IMR-90 (cell line): Measurements from ENCODE around the gene TIPARP. TPM values are rescaled to one million over a fixed set of nuclear protein-coding genes. Genes with fewer than 3 reads are reported as not detected.

Source experiments
- ATAC-seq: fragments of 200-7000 bp; cut with Tn5 transposase; 2 replicates; pipeline ENCODE4 v1.9.1; 2020; ENCODE audit warnings: low read depth, mild to moderate bottlenecking, moderate library complexity
- BruUV-seq: library from RNA; stranded (reverse); fragments of 400-500 nt; replicated peaks from 2 replicates; lab custom pipeline; 2021; lab: Mats Ljungman, UMichigan
- CTCF ChIA-PET: fragments of 300-600 bp; formaldehyde crosslinking; extraction: SDS; loops from one replicate; lab custom pipeline; 2021; ENCODE audit warnings: antibody characterized with exemption; lab: Yijun Ruan, JAX
- POLR2A ChIA-PET: fragments of 300-600 bp; sonication (Branson Sonifier 250); formaldehyde crosslinking; loops from one replicate; lab custom pipeline; 2022; ENCODE audit warnings: antibody characterized with exemption; ENCODE audit not compliant: unreplicated experiment; lab: Charles Lee
- DNase-seq: peaks from one replicate; pipeline ENCODE4 v3.0.0; 2013
- H2AFZ ChIP-seq: replicated peaks from 2 replicates; pipeline ENCODE3; 2013; ENCODE audit warnings: low read length, mild to moderate bottlenecking; ENCODE audit not compliant: poor library complexity
- H2AK5ac ChIP-seq: 2 replicates; pipeline ENCODE4 v1.6.1; 2013; ENCODE audit warnings: low read depth, low read length, inconsistent platforms
- H2AK9ac ChIP-seq: replicated peaks from 2 replicates; pipeline ENCODE3; 2013; ENCODE audit warnings: mild to moderate bottlenecking, low read depth, low read length, moderate library complexity; ENCODE audit not compliant: poor library complexity
- H2BK120ac ChIP-seq: 2 replicates; pipeline ENCODE4 v1.6.1; 2013; ENCODE audit warnings: low read depth, low read length, inconsistent platforms
- H2BK15ac ChIP-seq: 3 replicates; pipeline ENCODE4 v1.6.1; 2013; ENCODE audit warnings: low read depth, low read length, inconsistent platforms
- H2BK20ac ChIP-seq: 2 replicates; pipeline ENCODE4 v1.6.1; 2013; ENCODE audit warnings: low read depth, mild to moderate bottlenecking, inconsistent platforms, low read length, moderate library complexity
- H2BK5ac ChIP-seq: 2 replicates; pipeline ENCODE4 v1.6.1; 2013; ENCODE audit warnings: mild to moderate bottlenecking, low read depth, low read length, inconsistent platforms; ENCODE audit not compliant: poor library complexity, severe bottlenecking
- H3K14ac ChIP-seq: replicated peaks from 2 replicates; pipeline ENCODE4 v1.6.1; 2013; ENCODE audit warnings: low read depth, low read length, inconsistent platforms
- H3K18ac ChIP-seq: 2 replicates; pipeline ENCODE4 v1.6.1; 2013; ENCODE audit warnings: low read depth, low read length, control low read depth
- H3K23ac ChIP-seq: 2 replicates; pipeline ENCODE4 v1.6.1; 2013; ENCODE audit warnings: low read depth, low read length, inconsistent platforms
- H3K27ac ChIP-seq: 2 replicates; pipeline ENCODE4 v1.5.1; 2013; ENCODE audit warnings: mild to moderate bottlenecking, control low read depth, low read length; ENCODE audit not compliant: insufficient read depth
- H3K27me3 ChIP-seq: 2 replicates; pipeline ENCODE4 v1.6.1; 2013; ENCODE audit warnings: low read length; ENCODE audit not compliant: control insufficient read depth, insufficient read depth
- H3K36me3 ChIP-seq: 2 replicates; pipeline ENCODE4 v1.6.1; 2013; ENCODE audit warnings: low read length, mixed read lengths; ENCODE audit not compliant: control insufficient read depth, insufficient read depth
- H3K4ac ChIP-seq: 2 replicates; pipeline ENCODE4 v1.6.1; 2013; ENCODE audit warnings: low read depth, low read length, inconsistent platforms
- H3K4me1 ChIP-seq: 2 replicates; pipeline ENCODE4 v1.6.1; 2013; ENCODE audit warnings: low read length, mixed read lengths; ENCODE audit not compliant: control insufficient read depth, insufficient read depth
- H3K4me2 ChIP-seq: 2 replicates; pipeline ENCODE4 v1.6.1; 2013; ENCODE audit warnings: low read depth, mild to moderate bottlenecking, control low read depth, low read length, moderate library complexity
- H3K4me3 ChIP-seq: 2 replicates; pipeline ENCODE4 v1.5.1; 2013; ENCODE audit warnings: low read depth, mild to moderate bottlenecking, control low read depth, low read length, moderate library complexity; ENCODE audit not compliant: insufficient read depth
- H3K56ac ChIP-seq: 2 replicates; pipeline ENCODE4 v1.6.1; 2013; ENCODE audit warnings: low read length, inconsistent platforms; ENCODE audit not compliant: insufficient read depth; ENCODE audit errors: extremely low read depth
- H3K79me1 ChIP-seq, 2 experiments: 2 replicates each; pipeline ENCODE4 v1.6.1; 2013; ENCODE audit warnings: low read length in 2 of 2, inconsistent platforms in 1 of 2, low read depth in 1 of 2
- H3K9ac ChIP-seq: 2 replicates; pipeline ENCODE4 v1.6.1; 2013; ENCODE audit warnings: low read depth, low read length, control low read depth
- H3K9me1 ChIP-seq: 2 replicates; pipeline ENCODE4 v1.6.1; 2013; ENCODE audit warnings: low read length, inconsistent platforms; ENCODE audit not compliant: insufficient read depth
- H3K9me3 ChIP-seq: 2 replicates; pipeline ENCODE4 v1.6.1; 2013; ENCODE audit warnings: low read length; ENCODE audit not compliant: control insufficient read depth, insufficient read depth
- H4K20me1 ChIP-seq: 2 replicates; pipeline ENCODE4 v1.6.1; 2013; ENCODE audit warnings: low read length, inconsistent platforms; ENCODE audit not compliant: insufficient read depth
- H4K5ac ChIP-seq: 2 replicates; pipeline ENCODE4 v1.6.1; 2013; ENCODE audit warnings: mild to moderate bottlenecking, low read depth, low read length, control low read depth
- H4K8ac ChIP-seq, 2 experiments: 2 replicates each; pipeline ENCODE4 v1.6.1; 2013; ENCODE audit warnings: low read depth in 2 of 2, low read length in 2 of 2, control low read depth in 1 of 2, inconsistent platforms in 1 of 2
- H4K91ac ChIP-seq: 2 replicates; pipeline ENCODE4 v1.6.1; 2013; ENCODE audit warnings: low read depth, low read length, inconsistent platforms; ENCODE audit not compliant: insufficient read depth
- CEBPB ChIP-seq: IDR thresholded peaks from 2 replicates; pipeline ENCODE4 v1.6.1; 2012; ENCODE audit warnings: low read depth, low read length, improper control_type of control experiment
- ELK1 ChIP-seq: fragments of 150-350 bp; IDR thresholded peaks from 2 replicates; pipeline ENCODE4 v1.6.1; 2016; ENCODE audit warnings: low read depth, mild to moderate bottlenecking, low read length, moderate library complexity, borderline replicate concordance
- FOS ChIP-seq: fragments of 150-350 bp; IDR thresholded peaks from 2 replicates; pipeline ENCODE4 v1.6.1; 2016; ENCODE audit warnings: low read depth, low read length
- MAFK ChIP-seq: IDR thresholded peaks from 2 replicates; pipeline ENCODE4 v1.6.1; 2012; ENCODE audit warnings: low read depth, low read length, improper control_type of control experiment
- MAZ ChIP-seq: IDR thresholded peaks from 2 replicates; pipeline ENCODE4 v1.6.1; 2012; ENCODE audit warnings: low read depth, mild to moderate bottlenecking, low read length, improper control_type of control experiment, moderate library complexity, borderline replicate concordance
- MXI1 ChIP-seq: IDR thresholded peaks from 2 replicates; pipeline ENCODE4 v1.6.1; 2012; ENCODE audit warnings: low read depth, mild to moderate bottlenecking, low read length, moderate library complexity, borderline replicate concordance
- RAD21 ChIP-seq: IDR thresholded peaks from 2 replicates; pipeline ENCODE4 v1.6.1; 2012; ENCODE audit warnings: low read length, improper control_type of control experiment
- RCOR1 ChIP-seq: IDR thresholded peaks from 2 replicates; pipeline ENCODE4 v1.6.1; 2012; ENCODE audit warnings: mild to moderate bottlenecking, low read length, improper control_type of control experiment; ENCODE audit not compliant: insufficient replicate concordance
- RFX5 ChIP-seq: IDR thresholded peaks from 2 replicates; pipeline ENCODE4 v1.8.0; 2012; ENCODE audit warnings: low read depth, mild to moderate bottlenecking, low read length, moderate library complexity
- WGBS, 2 experiments: methylation state at CpG; one replicate each; pipeline versions ENCODE4 v1.1.5 to v1.1.7; 2013; ENCODE audit warnings: missing lambda C conversion rate in 2 of 2; ENCODE audit not compliant: insufficient read length in 1 of 2; ENCODE audit errors: extremely low coverage in 2 of 2; 5-methylcytosine and 5-hydroxymethylcytosine counted together
- dilution Hi-C: fragments of 300-500 bp; cut with HindIII; formaldehyde crosslinking; loops from one replicate; pipeline ENCODE4 v1.14.3; 2018; ENCODE audit warnings: low sequenced_read_pairs; ENCODE audit not compliant: unreplicated experiment
- in situ Hi-C: fragments of 300-500 bp; cut with MboI; formaldehyde crosslinking; loops from 3 replicates; pipeline ENCODE4 v1.14.3; 2019; ENCODE audit warnings: low sequenced_read_pairs, inconsistent platforms, mixed read lengths
- intact Hi-C: fragments of 100-400 bp; cut with micrococcal nuclease; formaldehyde crosslinking; loops from 2 replicates; pipeline ENCODE4 v1.10.0; 2022
- polyA plus RNA-seq, 3 experiments: library from polyadenylated mRNA; depleted of rRNA; stranded (reverse); fragments of >200 nt; gene quantifications; 2 replicates each; pipeline ENCODE4 v1.2.3, GENCODE V29; 2012; ENCODE audit warnings: low replicate concordance in 1 of 3
- total RNA-seq: library from RNA; depleted of rRNA; stranded (reverse); fragments of >200 nt; gene quantifications from 2 replicates; pipeline ENCODE4 v1.2.3, GENCODE V29; 2012

The TIPARP gene
- total and polyA plus RNA-seq, 2 of the 4 experiments (the other 2 are of a cell fraction): 12.6 to 70.8 TPM

- no peak overlapping the region for H3K56ac ChIP-seq
- H3K14ac ChIP-seq: no peak overlapping the region; the same call in 1 of the 2 replicates
- no peaks in the 10 kb centered on the region for H3K79me1 ChIP-seq
- H3K36me3 ChIP-seq: no peaks in the 10 kb centered on the region
- no TSS peak for BruUV-seq
- H2AK9ac ChIP-seq: no peak overlapping the region
- no peaks in the 10 kb centered on the region for H3K9me1 ChIP-seq
- no peak overlapping the region for H3K4me3 ChIP-seq
- no peak overlapping the region for H2AFZ ChIP-seq
- H2AK5ac ChIP-seq: no peak overlapping the region
- no peak overlapping the region for H3K18ac ChIP-seq
- no peaks in the 10 kb centered on the region for H3K27me3 ChIP-seq
- ATAC-seq: no peak
- H2BK15ac ChIP-seq: no peak overlapping the region
- no peak overlapping the region for H3K9ac ChIP-seq
- no peak overlapping the region for H3K27ac ChIP-seq
- no peak overlapping the region for H4K5ac ChIP-seq
- intact Hi-C loops (no loop called here), in situ Hi-C loops (no loop called here), dilution Hi-C loops (no loop called here)
- H3K4me2 ChIP-seq: no peak overlapping the region
- WGBS, 2 experiments: no CpG with 5 or more reads among the region's 1 CpG
- POLR2A ChIA-PET: no interaction called here
- CTCF ChIA-PET: interaction anchor here (0.7 kb wide), 1 partner anchor 257 kb away, joined by 3 read pairs; no protein-coding TSS in a partner anchor
- DNase-seq: no peak
- H3K4me1 ChIP-seq: peaks cover 6% of the 10 kb centered on the region
- H4K91ac ChIP-seq: no peak overlapping the region
- H3K4ac ChIP-seq: no peak overlapping the region
- H2BK120ac ChIP-seq: no peak overlapping the region
- no peak overlapping the region for H2BK5ac ChIP-seq
- no peaks in the 10 kb centered on the region for H3K9me3 ChIP-seq
- no peak overlapping the region for H2BK20ac ChIP-seq
- H4K20me1 ChIP-seq: no peaks in the 10 kb centered on the region
- no peak for TF ChIP-seq FOS
- TF ChIP-seq MAZ: no peak
- no peak for TF ChIP-seq MXI1
- TF ChIP-seq RAD21: no peak
- no peak for TF ChIP-seq RFX5
- no peak for TF ChIP-seq RCOR1
- TF ChIP-seq CEBPB: no peak
- TF ChIP-seq MAFK: no peak
- TF ChIP-seq ELK1: no peak
- H4K8ac ChIP-seq: no peak overlapping the region
- no peak overlapping the region for H3K23ac ChIP-seq
These were observed 43.1 kb upstream of the TIPARP start for GRCh38 chr3:156631323-156631722.
